ENCODE measurements around the gene MKKS. TPM values are rescaled to one million over a fixed set of nuclear protein-coding genes. Genes with fewer than 3 reads are reported as not detected.

MKKS gene
- total and polyA plus RNA-seq, 2 experiments from 2014 or later, result 15.0 to 17.4 TPM

DNA sequence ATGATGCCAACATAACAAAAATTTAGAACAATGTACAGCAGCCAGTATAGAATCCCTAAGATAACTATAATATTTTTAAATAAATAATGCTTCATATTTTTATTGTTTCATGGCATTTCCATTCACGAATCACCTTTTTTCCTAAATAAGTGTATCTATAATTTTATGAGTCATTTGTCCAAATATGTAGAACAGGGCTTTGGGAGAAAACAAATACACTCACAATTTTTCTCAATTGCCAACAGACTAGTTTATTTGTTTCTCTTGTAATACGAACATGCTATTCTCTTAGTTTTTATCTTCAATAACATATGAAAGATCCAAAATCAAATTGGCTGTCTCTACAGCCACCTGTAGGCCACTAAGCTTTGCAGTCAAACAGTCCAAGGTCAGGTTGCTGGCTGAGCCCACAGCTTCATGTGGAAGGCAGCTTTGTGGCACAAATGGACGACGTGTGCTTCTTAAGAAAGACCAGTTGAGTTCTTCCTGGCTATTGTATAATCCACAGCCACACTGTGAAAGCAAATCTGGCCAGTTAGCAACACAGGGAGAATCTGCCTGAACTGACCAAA lies 29.0 kb downstream of the MKKS start:
- 93% methylated on average over 4 of the region's 4 CpGs for WGBS (ENCODE audit: low lambda C conversion rate, missing lambda C conversion rate)
- no peak for DNase-seq (ENCODE audit: low spot score)
- Histone ChIP-seq H3K4me3 (no peak overlapping the region), H4K20me1 (ENCODE audit: insufficient read depth, poor library complexity, severe bottlenecking) (no peaks in the 10 kb centered on the region), H3K9me2 (replicated peaks; ENCODE audit: insufficient read depth) (no peaks in the 10 kb centered on the region), H3K4me2 (no peak overlapping the region), H2AFZ (no peak overlapping the region), H3K27ac (no peak overlapping the region), H3K9me3 (ENCODE audit: low read depth) (no peaks in the 10 kb centered on the region), H3K27me3 (no peaks in the 10 kb centered on the region), H3K4me1 (ENCODE audit: insufficient read depth) (no peaks in the 10 kb centered on the region), H3K36me3 (replicated peaks; ENCODE audit: insufficient read depth, low read depth) (no peaks in the 10 kb centered on the region), H3K79me2 (no peaks in the 10 kb centered on the region)
- TF ChIP-seq EZH2phosphoT487 (IDR thresholded peaks at IDR 0.05; ENCODE audit: low read depth, severe bottlenecking, unreplicated experiment) (no peak), EZH2 (IDR thresholded peaks at IDR 0.05; ENCODE audit: borderline replicate concordance) (no peak)
- TF ChIP-seq, protein P1, sequence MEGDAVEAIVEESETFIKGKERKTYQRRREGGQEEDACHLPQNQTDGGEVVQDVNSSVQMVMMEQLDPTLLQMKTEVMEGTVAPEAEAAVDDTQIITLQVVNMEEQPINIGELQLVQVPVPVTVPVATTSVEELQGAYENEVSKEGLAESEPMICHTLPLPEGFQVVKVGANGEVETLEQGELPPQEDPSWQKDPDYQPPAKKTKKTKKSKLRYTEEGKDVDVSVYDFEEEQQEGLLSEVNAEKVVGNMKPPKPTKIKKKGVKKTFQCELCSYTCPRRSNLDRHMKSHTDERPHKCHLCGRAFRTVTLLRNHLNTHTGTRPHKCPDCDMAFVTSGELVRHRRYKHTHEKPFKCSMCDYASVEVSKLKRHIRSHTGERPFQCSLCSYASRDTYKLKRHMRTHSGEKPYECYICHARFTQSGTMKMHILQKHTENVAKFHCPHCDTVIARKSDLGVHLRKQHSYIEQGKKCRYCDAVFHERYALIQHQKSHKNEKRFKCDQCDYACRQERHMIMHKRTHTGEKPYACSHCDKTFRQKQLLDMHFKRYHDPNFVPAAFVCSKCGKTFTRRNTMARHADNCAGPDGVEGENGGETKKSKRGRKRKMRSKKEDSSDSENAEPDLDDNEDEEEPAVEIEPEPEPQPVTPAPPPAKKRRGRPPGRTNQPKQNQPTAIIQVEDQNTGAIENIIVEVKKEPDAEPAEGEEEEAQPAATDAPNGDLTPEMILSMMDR (IDR thresholded peaks at IDR 0.05; ENCODE audit: poor library complexity), result no peak

- Histone ChIP-seq H3K27ac (no peak overlapping the region), H3K9me3 (ENCODE audit: low read depth) (no peaks in the 10 kb centered on the region), H2AFZ (no peak overlapping the region), H3K9me2 (replicated peaks; ENCODE audit: insufficient read depth) (no peaks in the 10 kb centered on the region), H3K4me2 (no peak overlapping the region), H3K36me3 (replicated peaks; ENCODE audit: insufficient read depth, low read depth) (no peaks in the 10 kb centered on the region), H3K4me3 (no peak overlapping the region), H3K27me3 (no peaks in the 10 kb centered on the region), H3K79me2 (no peaks in the 10 kb centered on the region), H3K4me1 (ENCODE audit: insufficient read depth) (no peaks in the 10 kb centered on the region), H4K20me1 (ENCODE audit: insufficient read depth, poor library complexity, severe bottlenecking) (no peaks in the 10 kb centered on the region)
- no peak for DNase-seq (ENCODE audit: low spot score)
- WGBS (ENCODE audit: low lambda C conversion rate, missing lambda C conversion rate), result 78% methylated on average over 2 of the region's 2 CpGs
- TF ChIP-seq EZH2phosphoT487 (IDR thresholded peaks at IDR 0.05; ENCODE audit: low read depth, severe bottlenecking, unreplicated experiment) (no peak), EZH2 (IDR thresholded peaks at IDR 0.05; ENCODE audit: borderline replicate concordance) (no peak)
- TF ChIP-seq, protein P1 (IDR thresholded peaks at IDR 0.05; ENCODE audit: poor library complexity), result no peak
Measured at GRCh38 chr20:10404023-10404628, 29.9 kb downstream of the MKKS start.

DNA sequence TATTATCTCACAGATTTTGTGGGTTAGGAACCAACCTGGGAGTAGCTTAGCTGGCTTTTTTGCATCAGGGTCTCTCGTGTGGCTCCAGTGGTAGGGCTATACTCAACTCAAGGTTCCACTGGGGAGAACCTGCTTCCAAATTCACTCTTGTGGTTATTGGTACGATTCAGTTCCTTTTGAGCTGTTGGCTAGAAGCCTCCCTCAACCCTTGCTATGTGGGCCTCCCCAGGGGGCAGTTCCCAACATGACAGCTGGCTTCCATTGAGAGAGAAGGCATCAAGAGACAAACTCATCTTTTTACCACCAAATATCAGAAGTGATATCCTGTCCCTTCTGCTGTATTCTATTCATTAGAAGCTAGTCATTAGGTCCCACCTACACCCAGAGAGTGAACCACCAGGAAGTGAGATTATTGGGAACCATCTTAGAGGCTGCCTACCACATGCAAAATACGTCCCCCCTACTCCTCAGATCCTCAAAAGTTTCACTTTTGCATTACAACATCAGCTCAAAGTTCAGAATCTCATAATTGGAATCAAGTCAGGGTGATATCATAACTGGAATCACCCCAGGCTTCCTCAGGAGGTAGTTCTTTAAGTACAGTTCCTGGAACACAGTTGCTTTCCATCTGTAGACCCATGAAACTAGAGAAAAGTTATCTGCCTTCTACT lies 30.9 kb downstream of the MKKS start:
- Histone ChIP-seq H3K4me3 (no peak overlapping the region), H3K27ac (no peak overlapping the region), H3K79me2 (no peaks in the 10 kb centered on the region), H3K9me2 (replicated peaks; ENCODE audit: insufficient read depth) (no peaks in the 10 kb centered on the region), H3K4me1 (ENCODE audit: insufficient read depth) (no peaks in the 10 kb centered on the region), H3K4me2 (no peak overlapping the region), H2AFZ (no peak overlapping the region), H4K20me1 (ENCODE audit: insufficient read depth, poor library complexity, severe bottlenecking) (no peaks in the 10 kb centered on the region), H3K9me3 (ENCODE audit: low read depth) (no peaks in the 10 kb centered on the region), H3K36me3 (replicated peaks; ENCODE audit: insufficient read depth, low read depth) (no peaks in the 10 kb centered on the region), H3K27me3 (no peaks in the 10 kb centered on the region)
- TF ChIP-seq EZH2phosphoT487 (IDR thresholded peaks at IDR 0.05; ENCODE audit: low read depth, severe bottlenecking, unreplicated experiment), result no peak
- no peak for TF ChIP-seq EZH2 (IDR thresholded peaks at IDR 0.05; ENCODE audit: borderline replicate concordance)
- TF ChIP-seq, protein P1 (IDR thresholded peaks at IDR 0.05; ENCODE audit: poor library complexity), result no peak
- WGBS (ENCODE audit: low lambda C conversion rate, missing lambda C conversion rate), result 93% methylated on average over 3 of the region's 3 CpGs
- no peak for DNase-seq (ENCODE audit: low spot score)

Data from hepatocyte (in vitro differentiated cells).